NCI-H748 (cell line): ENCODE data around the gene PSMF1.

Experiments used
- DNase-seq: peaks from one replicate; lab custom pipeline; 2025; ENCODE audit not compliant: unreplicated experiment; lab: John Stamatoyannopoulos, UW

The PSMF1 gene

DNA sequence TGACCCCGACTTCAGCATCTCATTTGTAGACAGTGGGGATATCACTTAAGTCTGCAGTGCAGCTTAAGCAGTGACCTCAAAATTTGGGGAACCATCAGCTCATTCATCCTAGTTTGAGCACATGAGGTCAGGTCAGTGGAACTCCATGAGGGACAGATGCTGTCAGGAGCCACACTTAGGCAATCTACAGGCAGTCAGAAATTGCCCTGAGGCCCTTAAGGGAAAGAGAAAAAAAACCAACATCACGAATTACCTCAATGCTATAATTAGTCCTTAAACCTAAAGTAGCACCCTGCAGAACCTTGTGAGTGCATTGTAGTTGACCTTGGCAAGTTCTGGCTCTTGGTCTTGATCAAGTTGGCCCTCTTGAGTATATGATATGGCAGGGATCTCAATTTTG, 45.3 kb downstream of the PSMF1 start:
- no peak for DNase-seq

DNA sequence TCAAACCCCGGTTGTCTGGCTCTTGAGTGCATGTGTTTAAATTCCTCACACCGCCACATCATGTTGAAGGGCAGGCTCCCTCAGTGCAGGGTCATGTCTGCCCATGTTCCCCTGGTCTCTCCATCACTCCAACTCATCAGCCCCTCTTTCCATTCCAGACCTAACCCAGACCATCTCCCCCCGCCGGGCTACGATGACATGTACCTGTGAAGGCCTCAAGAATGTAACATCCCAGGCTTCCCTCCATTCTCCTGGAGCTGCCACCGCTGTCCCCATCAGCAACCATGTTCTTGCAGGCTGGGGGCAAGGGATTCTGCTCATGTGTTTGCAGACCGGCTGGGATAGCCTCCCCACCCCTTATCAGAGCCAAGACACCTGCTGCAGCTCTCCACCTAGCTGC, 46.5 kb downstream of the PSMF1 start:
- no peak for DNase-seq

DNA sequence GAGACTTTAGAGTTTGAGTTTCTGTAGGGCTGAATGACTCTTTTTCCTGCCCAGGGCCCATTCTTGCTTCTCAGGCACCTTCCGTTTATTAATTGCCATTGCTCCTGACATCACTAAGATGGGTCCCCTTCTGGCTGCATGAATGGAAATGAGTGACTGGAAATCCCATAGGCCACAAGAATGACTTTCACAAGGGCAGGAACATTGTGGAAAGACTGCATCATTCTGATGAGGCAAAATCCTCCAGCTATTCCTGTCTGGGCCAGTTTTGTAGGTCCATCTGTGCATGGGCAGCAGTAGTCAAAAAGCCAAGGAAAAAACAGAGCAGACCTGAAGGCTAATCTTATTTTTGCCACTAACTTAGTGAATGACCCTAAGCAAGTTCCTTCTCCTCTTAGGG, 47.1 kb downstream of the PSMF1 start:
- no peak for DNase-seq

DNA sequence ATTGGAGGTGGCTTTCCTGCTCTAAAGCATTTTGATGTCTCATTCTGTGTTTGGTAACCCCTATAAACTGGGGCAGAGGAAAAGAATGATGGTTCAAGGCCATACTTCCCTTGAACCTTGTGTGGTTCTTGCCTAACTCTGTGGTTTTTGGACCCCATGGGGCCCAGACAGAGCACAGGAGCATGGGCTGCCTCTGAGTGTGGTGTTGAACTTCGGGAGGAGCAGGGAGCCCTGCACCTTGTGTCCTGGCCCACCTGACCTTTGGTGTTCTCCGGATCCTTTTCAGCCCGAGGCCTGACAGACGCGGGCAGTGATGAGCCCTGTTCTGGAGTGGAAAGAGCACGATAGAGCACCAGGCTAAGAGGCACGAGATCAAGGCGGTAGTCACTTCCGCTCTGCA, 47.5 kb downstream of the PSMF1 start:
- no peak for DNase-seq

DNA sequence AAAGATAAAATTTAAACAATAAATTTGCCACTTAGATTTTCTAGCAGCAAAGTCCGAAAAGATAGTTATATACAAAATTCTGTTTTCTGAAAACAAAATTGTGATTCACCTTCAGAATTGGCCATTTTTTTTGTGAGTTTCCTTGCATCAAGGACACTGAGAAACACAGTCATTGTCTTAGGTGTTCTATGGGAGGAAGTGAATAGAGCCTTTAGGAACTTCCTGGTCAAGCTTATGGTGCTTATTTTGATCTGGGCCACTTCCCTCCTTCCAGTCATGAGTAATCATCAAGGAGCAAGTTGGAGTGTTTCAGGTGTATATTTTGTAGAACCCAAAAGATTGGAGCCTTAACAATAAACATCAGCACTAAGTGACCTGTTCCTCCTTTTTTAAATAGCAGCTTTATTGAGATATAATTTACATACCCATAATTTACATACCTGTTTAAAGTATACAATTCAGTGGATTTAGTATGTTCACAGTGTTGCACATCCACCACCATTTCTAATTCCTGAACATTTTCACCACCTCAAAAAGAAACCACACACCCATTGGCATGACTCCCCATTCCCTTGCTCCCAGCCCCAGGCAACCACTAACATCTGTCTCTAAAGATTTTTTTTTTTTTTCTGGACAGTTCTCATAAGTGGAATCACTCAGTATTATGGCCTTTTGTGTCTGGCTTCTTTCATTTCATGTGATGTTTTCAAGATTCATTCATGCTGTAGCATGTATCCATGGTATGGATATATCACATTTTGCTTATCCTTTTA, 48.7 kb downstream of the PSMF1 start:
- DNase-seq, result no peak

DNA sequence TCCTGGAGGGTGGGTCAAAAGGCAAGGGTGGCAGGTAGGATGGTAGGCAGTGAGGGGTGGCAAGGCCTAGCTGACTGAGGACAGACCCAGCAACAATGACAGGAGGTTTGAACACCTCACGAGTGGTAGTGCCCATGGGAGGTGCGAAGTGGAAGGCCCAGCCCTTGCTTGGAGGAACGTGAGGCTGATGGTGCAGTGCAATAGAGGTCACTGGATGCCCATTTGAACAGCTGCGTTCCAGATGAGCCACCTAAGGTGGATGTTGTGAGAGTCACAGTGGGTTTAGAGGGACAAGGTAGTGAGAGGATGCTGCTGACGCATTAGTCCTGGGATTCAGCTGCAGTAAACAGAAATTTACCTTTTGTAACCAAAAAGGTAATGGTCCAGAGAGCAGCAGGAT, 50.8 kb downstream of the PSMF1 start:
- DNase-seq, result no peak

DNA sequence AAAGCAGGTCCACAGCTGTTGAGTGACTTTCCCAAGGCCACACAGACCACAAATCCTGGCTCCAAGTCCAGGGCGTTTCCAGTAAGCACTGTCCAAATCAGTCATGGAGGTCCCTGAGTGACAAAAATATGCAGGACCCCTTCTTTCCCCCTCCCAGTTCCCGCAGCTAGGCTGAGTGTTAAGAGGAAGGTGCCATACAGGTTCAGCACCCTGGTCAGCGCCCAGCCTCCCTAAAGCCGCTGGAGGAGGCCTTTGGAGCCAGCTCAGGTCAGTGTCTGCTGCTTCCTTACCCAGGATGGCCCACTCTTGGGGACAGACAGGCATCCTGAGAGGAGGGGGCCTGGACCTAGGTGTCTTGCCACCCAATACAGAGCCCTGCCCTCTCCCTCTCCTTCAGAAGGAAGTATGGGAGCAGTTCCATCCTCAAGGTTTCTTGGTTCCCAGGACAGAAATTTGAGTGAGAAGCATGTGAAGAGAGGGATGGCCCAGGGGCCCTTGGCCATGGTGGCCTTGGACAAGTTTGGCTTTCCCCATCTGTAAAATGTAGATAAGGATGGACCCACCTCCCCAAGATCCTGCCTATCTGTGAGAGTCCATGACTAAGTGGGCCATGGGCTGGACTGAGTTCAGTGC, 53.2 kb downstream of the PSMF1 start:
- DNase-seq, result no peak

DNA sequence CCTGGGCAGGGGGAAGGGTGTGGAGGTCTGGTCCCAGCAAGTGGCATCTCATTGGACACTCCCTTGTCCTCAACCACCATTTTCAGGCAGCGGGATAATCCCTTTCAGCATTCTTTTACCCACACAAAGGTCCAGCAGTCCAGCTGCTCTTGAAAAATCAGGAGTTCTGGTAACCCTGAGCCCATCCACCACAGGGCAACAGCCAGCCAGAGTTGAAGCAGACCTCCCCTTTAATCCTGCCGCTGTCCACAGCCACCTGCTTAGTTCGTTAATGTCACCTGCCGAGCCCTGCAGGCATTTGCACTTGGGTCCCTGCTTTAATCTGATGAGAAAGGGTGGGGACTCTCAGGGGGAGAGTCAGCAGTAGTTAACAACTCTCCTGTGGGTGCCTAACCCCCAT, 55.3 kb downstream of the PSMF1 start:
- DNase-seq, result no peak

DNA sequence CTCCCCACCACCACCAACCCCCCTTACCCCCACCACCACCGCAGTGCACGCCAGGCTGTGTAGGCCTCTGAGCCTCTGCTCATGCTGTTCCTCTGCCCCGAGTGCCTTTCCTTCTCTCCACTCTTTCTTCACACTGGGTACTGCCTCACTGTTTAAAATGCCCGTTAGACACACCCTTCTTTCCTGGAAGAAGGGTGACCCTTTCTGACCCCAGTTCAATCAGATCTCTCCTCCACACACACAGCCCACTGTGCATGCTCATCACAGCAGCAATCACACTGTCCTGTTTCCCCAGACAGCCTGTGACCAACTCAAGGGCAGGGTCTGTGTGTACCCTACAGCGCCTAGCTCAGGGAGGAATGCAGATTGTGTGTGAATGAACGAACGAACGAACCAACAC, 56.4 kb downstream of the PSMF1 start:
- no peak for DNase-seq

DNA sequence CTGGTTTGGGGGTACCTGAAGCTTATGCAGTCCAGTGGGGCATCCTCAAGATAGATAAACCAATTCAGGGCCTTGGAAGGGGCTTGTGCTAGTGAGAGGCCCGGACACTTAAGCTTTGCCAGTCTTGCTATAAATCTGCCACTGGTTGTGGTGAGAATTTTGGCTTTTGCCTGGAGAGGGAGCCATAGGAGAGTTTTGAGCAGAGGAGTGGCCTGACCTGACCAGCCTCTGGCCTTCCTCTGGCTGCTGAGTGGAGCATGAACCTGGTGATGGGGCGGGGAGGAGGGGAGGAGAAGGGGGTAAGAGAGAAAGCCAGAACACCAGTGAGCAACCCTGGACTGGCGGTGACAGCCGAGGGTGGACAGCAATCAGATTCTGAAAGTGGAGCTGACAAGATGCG, 59.3 kb downstream of the PSMF1 start:
- no peak for DNase-seq

DNA sequence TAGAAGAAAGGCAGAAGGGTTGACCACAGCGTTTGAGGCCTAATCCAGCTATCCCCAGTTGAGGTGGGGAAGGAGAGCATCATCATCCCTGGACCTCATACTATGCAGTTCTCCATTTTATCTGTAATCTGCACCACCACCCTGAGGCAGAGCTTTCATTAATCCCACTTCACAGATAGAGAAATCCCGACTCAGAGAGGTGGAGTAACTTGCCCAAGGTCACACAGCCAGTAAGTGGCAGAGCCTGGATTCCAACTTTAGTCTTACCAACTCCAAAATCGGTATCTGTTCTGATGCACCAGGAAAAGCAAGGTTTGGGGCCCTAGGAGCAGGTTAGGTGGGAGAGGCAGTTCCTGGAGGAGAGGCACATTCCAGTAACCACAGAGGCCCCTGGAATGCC, 59.7 kb downstream of the PSMF1 start:
- no peak for DNase-seq

DNA sequence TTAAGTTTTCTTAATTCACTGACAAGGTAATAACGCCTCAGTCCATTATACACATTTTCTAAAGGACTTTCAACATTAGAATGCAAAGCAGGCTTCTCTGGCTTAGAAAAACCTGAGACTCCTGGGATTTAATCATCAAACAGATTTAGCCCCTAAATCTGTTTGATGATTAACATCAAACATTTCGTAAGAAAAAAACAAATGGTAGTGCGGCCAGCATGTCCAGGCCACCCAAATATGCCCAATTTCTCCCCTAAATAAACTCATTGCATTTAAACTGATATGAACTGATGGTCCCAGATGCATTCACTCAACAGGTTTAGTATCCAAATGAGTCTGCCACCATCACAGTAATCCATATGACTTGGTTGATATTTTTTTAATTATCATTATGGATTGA, 60.2 kb downstream of the PSMF1 start:
- DNase-seq, result no peak

DNA sequence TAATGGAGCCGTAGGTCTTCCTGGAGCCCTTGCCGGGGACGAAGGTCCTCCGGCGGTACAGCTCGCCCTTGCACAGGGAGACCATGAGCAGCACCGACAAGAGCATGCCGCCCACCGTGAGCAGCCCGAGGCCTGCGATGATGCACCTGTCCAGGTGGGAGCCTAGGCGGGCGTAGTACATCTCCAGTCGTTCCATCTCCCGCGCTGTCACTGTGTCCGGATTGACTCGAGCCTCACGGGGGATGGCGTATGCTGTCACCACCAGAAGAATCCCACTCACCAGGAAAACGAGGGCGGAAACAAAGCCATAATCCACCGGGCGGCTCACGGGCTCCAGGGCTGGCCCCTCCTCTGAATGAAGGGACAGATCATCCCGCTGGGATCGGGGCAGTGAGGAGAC, 62.5 kb downstream of the PSMF1 start:
- DNase-seq, result no peak

DNA sequence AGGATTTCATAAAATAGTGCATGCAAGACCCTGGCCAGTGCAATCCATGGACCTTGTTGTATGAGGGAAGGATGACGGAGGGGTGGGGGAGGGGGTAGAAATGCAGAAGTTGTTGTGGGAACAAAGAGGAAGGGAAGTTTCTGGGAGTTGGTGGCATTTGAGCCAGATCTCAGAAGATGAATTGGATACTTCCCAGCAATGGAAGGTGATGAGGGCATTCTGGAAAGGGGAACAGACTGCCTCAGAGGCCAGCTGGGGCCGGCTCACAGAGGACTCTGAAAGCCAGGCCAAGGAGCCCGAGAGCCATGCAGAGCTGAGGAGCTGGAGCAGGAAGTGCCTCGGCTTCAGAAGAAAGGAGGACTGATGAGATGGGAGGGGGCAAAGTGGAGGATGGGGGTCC, 63.7 kb downstream of the PSMF1 start:
- DNase-seq, result no peak

DNA sequence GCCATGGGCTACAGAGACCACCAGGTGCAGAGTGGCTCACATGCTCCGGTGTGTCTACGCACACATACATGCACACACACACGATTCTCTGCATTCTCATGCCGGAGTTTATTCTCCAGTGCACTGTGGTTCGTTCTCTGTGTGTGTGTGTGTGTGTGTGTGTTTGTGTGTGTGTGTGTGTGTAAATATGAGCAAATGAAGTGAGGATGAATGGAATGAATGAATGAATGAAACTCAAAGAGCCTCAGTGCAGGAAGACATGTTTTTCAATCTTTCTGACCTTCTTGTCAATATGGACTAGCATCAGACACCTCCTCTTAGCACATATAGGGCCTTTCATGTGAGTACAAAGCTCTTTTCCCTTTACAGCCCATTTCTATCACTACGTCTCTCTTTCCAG, 64.8 kb downstream of the PSMF1 start:
- no peak for DNase-seq

DNA sequence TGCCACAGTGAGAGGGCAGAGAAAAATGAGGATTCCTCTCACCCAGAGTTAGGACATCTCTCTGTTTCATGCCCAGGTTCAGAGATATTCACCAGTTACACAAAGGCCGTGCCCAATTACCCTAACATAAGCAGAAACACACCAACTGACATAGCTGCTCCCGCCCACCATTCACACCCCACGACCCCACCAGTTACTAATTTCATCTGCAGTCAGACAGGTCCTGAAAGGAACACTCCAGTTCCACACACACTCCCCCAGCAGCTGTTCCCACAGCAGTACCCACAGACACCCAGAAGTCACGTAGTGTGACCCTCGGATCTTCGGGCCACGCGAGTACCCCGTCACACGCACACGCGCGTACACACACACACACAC, 65.8 kb downstream of the PSMF1 start:
- DNase-seq, result no peak

DNA sequence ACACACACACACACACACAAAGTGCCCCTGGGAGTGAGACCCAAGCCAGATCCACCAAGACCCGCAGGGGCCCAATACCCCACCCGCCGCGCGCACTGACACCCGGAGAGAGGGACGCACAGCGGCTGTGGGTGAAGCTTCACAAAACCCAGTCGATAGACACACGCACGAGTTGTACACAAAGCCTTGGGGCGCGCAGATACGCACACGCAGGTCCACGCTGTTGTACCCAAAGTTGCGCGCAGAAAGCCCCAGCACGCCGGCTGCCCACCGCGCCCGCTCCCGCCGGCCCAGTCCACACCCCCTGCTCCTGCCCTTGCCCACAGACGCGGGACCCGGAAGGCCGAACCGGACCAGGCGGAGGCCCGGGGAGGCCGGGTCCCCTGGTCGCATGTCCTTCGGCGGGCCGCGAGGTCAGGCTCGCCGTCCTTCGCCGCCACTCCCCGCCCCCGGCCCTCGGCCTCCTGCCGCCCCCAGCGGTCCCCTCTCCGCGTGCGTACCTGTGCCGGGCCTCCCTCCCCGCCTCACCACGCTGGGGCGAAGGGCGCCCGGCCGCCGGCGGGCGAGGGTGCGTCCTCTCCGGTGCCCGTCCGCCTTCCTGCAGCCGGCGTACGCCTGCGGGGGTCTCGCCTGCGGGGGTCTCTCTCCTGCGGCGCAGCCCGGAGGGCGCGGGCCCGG, 66.4 kb downstream of the PSMF1 start, which contains the start of gene TMEM74B:
Gene TMEM74B (minus strand): TSS at position 344 of the 678 bp plus-strand sequence. CDS start 1,180 bp downstream, outside the sequence.
- DNase-seq, result peak; percentile 67

DNA sequence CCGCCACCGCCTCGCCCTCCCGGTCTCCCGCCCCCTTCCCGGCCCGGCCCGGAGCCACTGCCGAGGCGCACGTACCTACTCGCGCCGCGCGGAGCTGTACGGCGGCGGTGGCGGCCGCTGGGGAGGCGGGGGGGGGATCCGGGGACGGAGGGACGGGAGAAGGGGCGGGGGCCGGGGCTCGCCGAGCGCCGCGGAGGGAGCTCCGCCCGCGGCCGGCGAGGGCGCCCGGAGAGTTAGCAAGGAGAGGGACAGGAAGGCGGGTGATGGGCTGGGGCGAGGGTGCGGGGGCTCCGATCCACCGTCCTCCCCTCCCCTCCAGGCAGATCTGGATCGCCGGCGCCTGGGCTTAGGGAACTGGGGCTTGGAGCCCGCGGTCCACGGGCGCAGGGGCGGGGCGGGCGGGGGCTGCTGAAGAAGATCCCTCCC, 66.9 kb downstream of the PSMF1 start:
- peak; percentile 77 for DNase-seq

DNA sequence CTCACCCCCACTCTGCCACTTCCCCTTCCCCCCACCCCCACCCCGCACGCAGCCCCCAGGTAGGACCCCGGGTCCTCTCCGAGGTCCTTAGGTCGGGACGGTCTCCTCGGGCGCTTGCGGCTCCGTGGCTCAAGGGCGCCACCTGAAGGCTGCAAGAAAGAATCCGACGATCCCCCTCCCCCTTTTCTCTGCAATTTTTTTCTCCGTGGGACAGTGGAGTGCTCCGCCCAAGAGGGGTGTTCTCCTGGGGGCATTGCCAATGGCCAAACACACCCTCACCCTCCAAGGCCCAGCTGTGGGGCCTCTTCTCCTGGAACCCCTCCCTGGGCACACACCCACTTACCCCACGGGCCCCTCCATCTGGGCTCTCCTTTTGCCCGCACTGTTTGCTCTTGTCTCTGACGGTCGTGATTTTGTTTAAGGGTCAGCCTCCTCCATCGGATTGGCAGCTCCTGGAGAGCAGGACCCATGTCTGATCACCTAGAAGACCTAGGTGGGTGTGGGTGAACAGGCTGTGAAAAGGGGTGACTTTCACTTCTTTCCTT, 67.5 kb downstream of the PSMF1 start:
- DNase-seq, result peak; percentile 79

DNA sequence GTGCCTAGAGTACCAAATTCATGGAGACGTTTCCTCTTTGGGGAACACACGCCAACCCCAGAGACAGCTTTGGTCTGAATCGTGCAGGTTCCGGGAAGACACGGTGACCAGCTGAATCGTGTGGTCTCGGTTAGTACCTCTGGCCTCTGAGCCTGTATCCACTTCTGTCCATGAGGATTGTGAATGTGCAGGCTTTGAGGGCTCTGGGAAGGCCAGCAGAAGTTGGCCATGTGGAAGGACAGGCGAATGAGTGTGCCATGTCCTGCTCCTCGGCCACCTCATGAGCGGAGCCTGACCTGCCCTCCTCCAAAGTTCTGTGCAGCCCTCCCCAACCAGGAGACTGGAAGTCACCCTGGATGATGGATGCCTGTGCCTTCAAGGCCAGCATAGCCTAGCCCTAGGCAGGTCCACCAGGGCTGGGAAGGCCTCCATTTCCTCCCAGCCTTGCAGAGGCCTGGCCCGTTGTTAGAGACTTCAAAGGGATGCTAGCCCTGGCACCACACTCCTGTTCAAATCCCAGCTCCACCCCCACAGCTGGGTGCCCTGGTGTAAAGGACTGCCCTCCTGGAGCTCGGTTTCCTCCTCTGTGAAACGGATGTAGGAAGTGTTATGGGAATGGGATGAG, 68.1 kb downstream of the PSMF1 start:
- DNase-seq, result no peak

DNA sequence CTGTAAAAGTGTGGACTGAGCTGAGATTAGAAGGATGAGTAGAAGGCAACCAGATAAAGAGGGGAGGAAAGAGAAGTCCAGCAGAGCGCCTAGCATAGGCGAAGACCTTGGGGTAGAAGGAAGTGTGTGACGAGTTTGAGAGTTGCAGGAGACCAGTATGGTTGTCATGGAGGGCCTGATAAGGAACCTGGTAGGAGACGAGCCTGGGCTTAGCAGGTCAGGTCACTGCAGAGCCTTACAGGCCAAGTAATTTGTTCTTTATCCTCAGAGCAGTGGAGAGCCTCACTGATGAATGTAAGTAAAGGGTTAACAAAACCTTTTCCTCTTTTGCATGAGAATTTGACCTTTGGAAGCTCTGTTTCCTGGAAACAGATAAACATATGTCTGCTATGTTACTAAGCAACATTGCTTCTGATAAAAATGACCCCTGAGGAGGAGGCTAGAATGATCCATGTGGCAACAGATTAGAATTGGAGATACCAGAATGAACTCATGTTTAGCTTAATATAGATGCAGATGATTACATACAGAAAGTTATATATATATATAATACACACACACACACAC, 69.3 kb downstream of the PSMF1 start:
- DNase-seq, result no peak
